ENCODE measurements around the gene TIMM22.

The TIMM22 gene

GRCh38 chr17:1024076-1024475, 27.1 kb downstream of the TIMM22 start:
- no peak for DNase-seq

GRCh38 chr17:1025733-1026598, 29.0 kb downstream of the TIMM22 start:
- DNase-seq: no peak

- DNase-seq: no peak
Observed at GRCh38 chr17:1026599-1026975, 29.7 kb downstream of the TIMM22 start.

GRCh38 chr17:1027044-1027443, 30.1 kb downstream of the TIMM22 start:
- no peak for DNase-seq

GRCh38 chr17:1029196-1029921, 32.4 kb downstream of the TIMM22 start:
- DNase-seq: no peak

GRCh38 chr17:1029922-1030644, 33.2 kb downstream of the TIMM22 start:
- DNase-seq: no peak

GRCh38 chr17:1030684-1031532, 34.0 kb downstream of the TIMM22 start:
- no peak for DNase-seq

GRCh38 chr17:1031711-1032110, 34.8 kb downstream of the TIMM22 start:
- peak in 1 of 2 experiments; percentile 41 for DNase-seq

- DNase-seq: no peak
Observed at GRCh38 chr17:1032391-1032790, 35.5 kb downstream of the TIMM22 start.

- no peak for DNase-seq
Observed at GRCh38 chr17:1033503-1033902, 36.6 kb downstream of the TIMM22 start.

- DNase-seq: peak in 1 of 2 experiments; percentile 7
Observed at GRCh38 chr17:1034652-1035210, 37.8 kb downstream of the TIMM22 start.

- no peak for DNase-seq
Observed at GRCh38 chr17:1035546-1036170, 38.7 kb downstream of the TIMM22 start.

GRCh38 chr17:1036171-1036844, 39.4 kb downstream of the TIMM22 start:
- DNase-seq: no peak

GRCh38 chr17:1036845-1037237, 39.9 kb downstream of the TIMM22 start:
- DNase-seq: no peak

- DNase-seq: no peak
Observed at GRCh38 chr17:1037238-1037879, 40.4 kb downstream of the TIMM22 start.

- no peak for DNase-seq
Observed at GRCh38 chr17:1038459-1039122, 41.7 kb downstream of the TIMM22 start.

GRCh38 chr17:1039123-1039507, 42.2 kb downstream of the TIMM22 start:
- no peak for DNase-seq

GRCh38 chr17:1039511-1040215, 42.7 kb downstream of the TIMM22 start:
- DNase-seq: no peak

- peak in 1 of 2 experiments; percentile 12 for DNase-seq
Observed at GRCh38 chr17:1040216-1040600, 43.3 kb downstream of the TIMM22 start.

Data from NCI-H526 (cell line).